Left ventricle myocardium inferior (tissue), 1 donor: Measurements from ENCODE around the gene CA14. TPM values are rescaled to one million over a fixed set of nuclear protein-coding genes. Genes with fewer than 3 reads are reported as not detected.
A peak's percentile ranks its signal among the peaks of the same experiment; 100 is the strongest.

Source experiments
- DNase-seq: peaks from one replicate; pipeline ENCODE4 v3.0.0-alpha.2; 2020
- H3K27ac ChIP-seq: fragments of 200-600 bp; replicated peaks from 2 replicates; pipeline ENCODE4 v1.8.0; 2021
- H3K27me3 ChIP-seq: fragments of 200-600 bp; 2 replicates; pipeline ENCODE4 v1.8.0; 2021; ENCODE audit warnings: low read depth
- H3K36me3 ChIP-seq: fragments of 200-600 bp; 2 replicates; pipeline ENCODE4 v1.8.0; 2021
- H3K4me1 ChIP-seq: fragments of 200-600 bp; 2 replicates; pipeline ENCODE4 v1.8.0; 2021
- H3K4me3 ChIP-seq: fragments of 200-600 bp; 2 replicates; pipeline ENCODE4 v1.8.0; 2021; ENCODE audit warnings: mild to moderate bottlenecking, moderate library complexity
- H3K9me3 ChIP-seq: fragments of 200-600 bp; replicated peaks from 2 replicates; pipeline ENCODE4 v1.8.0; 2021
- CTCF ChIP-seq: fragments of 200-600 bp; IDR thresholded peaks from 2 replicates; pipeline ENCODE4 v1.8.0; 2021; ENCODE audit warnings: antibody characterized with exemption, mild to moderate bottlenecking, borderline replicate concordance
- intact Hi-C: fragments of 100-400 bp; cut with micrococcal nuclease; formaldehyde crosslinking; loops from one replicate; pipeline ENCODE4 v1.11.0; 2022
- total RNA-seq: library from RNA; stranded (reverse); fragmentation: NEBNext Ultra II Directional; extraction: Animal tissue kit (Norgen Biotek cat#: 25700); gene quantifications from one replicate; pipeline ENCODE4 v1.2.1, GENCODE V29; 2021
- donor health status: DM: no; HTN: yes; CAD: no; lungs with severe emphysema.

Gene CA14
- total RNA-seq, 1 donor from 2014 or later, result 3.1 TPM

DNA sequence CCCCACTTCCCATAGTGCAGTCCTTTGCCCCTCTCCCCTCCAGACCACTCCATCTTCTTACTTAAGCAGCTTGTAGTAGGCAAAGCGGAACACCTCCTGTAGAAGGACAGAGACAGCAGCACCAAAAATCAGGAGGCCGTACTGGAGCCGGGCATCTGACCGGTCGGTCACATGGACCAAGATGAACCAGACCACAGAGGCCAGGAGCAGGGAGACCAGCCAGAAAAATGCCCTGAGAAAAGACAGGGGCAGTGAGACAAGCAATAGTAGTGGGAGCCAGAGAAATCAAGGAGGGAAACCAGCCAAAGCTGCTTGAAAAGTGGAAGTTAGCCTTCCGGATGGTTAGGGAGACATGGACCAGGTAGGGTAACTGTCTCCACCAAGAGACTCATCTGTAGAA, 10.3 kb downstream of the CA14 start:
- peaks cover 47% of the 10 kb centered on the region for H3K4me1 ChIP-seq
- intact Hi-C loops, result no loop called here
- DNase-seq, result no peak

DNA sequence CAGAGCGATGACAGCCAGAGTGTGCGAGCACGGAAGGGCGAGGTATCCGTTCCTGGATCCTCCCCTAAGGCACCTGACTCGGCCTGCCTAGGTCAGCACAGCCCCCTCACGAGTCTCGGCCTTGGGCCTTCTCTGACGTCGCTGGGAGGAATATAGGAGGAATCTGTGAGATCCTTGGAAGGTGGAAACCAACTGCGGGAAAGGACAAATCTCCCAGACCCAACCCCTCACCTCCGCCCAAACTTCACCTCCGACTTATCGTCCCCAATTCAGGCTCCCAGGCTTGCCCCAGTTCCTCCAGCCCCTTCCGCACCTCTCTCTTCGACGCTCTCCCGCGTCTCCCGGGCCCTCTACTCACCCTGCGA, 10.7 kb downstream of the CA14 start:
- H3K36me3 ChIP-seq, result peaks cover 36% of the 10 kb centered on the region
- no peak for DNase-seq
- intact Hi-C loops, result no loop called here
- H3K4me3 ChIP-seq, result peak overlapping the region; percentile 99
- no peaks in the 10 kb centered on the region for H3K9me3 ChIP-seq
- no peak for TF ChIP-seq CTCF
- no peaks in the 10 kb centered on the region for H3K27me3 ChIP-seq
- peak overlapping the region; percentile 99 for H3K27ac ChIP-seq
- peaks cover 52% of the 10 kb centered on the region for H3K4me1 ChIP-seq

More for the DNA sequence above, 10.3 kb downstream of the CA14 start:
- Histone ChIP-seq H3K27me3 (no peaks in the 10 kb centered on the region), H3K9me3 (no peaks in the 10 kb centered on the region), H3K27ac (peak overlapping the region; percentile 99), H3K36me3 (peaks cover 36% of the 10 kb centered on the region), H3K4me3 (peak overlapping the region; percentile 99)
- no peak for TF ChIP-seq CTCF

GRCh38 chr1:150268705-150269403, 11.3 kb downstream of the CA14 start, which contains the start of gene APH1A:
APH1A (minus strand) TSS chr1:150269016; CDS start chr1:150268810, 206 bp downstream.
- Histone ChIP-seq H3K4me3 (peak within 1 kb of the TSS; percentile 99), H3K36me3 (peaks cover 36% of the 10 kb centered on the region), H3K27me3 (no peaks in the 10 kb centered on the region), H3K27ac (peak within 1 kb of the TSS; percentile 99), H3K9me3 (no peaks in the 10 kb centered on the region), H3K4me1 (peaks cover 57% of the 10 kb centered on the region)
- peak; percentile 96 for DNase-seq
- intact Hi-C loops, result no loop called here
- no peak for TF ChIP-seq CTCF

- no peaks in the 10 kb centered on the region for H3K9me3 ChIP-seq
- no peaks in the 10 kb centered on the region for H3K27me3 ChIP-seq
- peaks cover 60% of the 10 kb centered on the region for H3K4me1 ChIP-seq
- peaks cover 31% of the 10 kb centered on the region for H3K36me3 ChIP-seq
- no peak for TF ChIP-seq CTCF
- peak overlapping the region; percentile 99 for H3K4me3 ChIP-seq
- intact Hi-C loops, result no loop called here
- no peak for DNase-seq
- H3K27ac ChIP-seq, result peak overlapping the region; percentile 99
Observed at GRCh38 chr1:150269451-150269850, 11.9 kb downstream of the CA14 start.

DNA sequence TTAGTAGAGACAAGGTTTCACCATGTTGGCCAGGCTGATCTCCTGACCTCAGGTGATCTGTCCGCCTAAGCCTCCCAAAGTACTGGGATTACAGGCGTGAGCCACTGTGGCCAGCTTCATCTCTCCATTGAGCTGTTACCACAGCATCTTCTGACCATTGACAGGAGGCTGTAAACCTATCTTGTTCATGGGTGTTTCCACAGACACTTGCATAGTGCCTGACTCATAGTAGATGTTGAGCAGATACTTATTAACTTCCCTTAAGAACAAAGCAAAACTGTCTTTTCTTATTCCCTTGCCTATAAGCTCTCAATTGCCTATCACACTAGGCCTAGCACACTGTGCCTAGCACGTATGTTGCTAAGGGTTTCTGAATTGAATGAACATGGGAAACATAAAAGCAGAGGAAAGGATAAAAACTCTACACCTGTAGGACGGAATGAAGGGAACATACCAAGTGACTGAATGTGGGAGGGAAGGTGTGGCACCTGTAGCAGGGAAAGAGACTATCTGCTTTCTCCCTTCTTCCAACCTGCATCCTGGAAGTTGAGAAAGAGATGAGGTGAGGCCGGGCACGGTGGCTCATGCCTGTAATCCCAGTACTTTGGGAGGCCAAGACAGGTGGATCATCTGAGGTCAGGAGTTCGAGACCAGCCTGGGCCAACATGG, 13.9 kb downstream of the CA14 start:
- DNase-seq, result no peak
- Histone ChIP-seq H3K9me3 (no peaks in the 10 kb centered on the region), H3K36me3 (peaks cover 11% of the 10 kb centered on the region), H3K4me1 (peaks cover 60% of the 10 kb centered on the region), H3K27ac (peak overlapping the region; percentile 82), H3K4me3 (no peak overlapping the region), H3K27me3 (no peaks in the 10 kb centered on the region)
- no peak for TF ChIP-seq CTCF
- intact Hi-C loops, result no loop called here
